HG02885 (cell line): Measurements from ENCODE around the gene IL1RAPL1.

Source experiments
- ATAC-seq: cut with Tn5 transposase; IDR thresholded peaks from one replicate; pipeline ENCODE4 v1.9.1; 2021; ENCODE audit warnings: mild to moderate bottlenecking; ENCODE audit not compliant: unreplicated experiment, poor library complexity

IL1RAPL1 gene

GRCh38 chrX:29665532-29665931, 1078.3 kb downstream of the IL1RAPL1 start:
- ATAC-seq = no peak

GRCh38 chrX:29666366-29666765, 1079.1 kb downstream of the IL1RAPL1 start:
- no peak for ATAC-seq

- ATAC-seq = no peak
Measured at GRCh38 chrX:29671421-29671820, 1084.2 kb downstream of the IL1RAPL1 start.

GRCh38 chrX:29687687-29688086, 1100.4 kb downstream of the IL1RAPL1 start:
- no peak for ATAC-seq

GRCh38 chrX:29690061-29690460, 1102.8 kb downstream of the IL1RAPL1 start:
- no peak for ATAC-seq

- ATAC-seq = no peak
Measured at GRCh38 chrX:29691044-29691443, 1103.8 kb downstream of the IL1RAPL1 start.

- no peak for ATAC-seq
Measured at GRCh38 chrX:29693912-29694311, 1106.7 kb downstream of the IL1RAPL1 start.

GRCh38 chrX:29699239-29699638, 1112.0 kb downstream of the IL1RAPL1 start:
- ATAC-seq = no peak

GRCh38 chrX:29707088-29707487, 1119.8 kb downstream of the IL1RAPL1 start:
- no peak for ATAC-seq

GRCh38 chrX:29721152-29721551, 1133.9 kb downstream of the IL1RAPL1 start:
- no peak for ATAC-seq

- peak; percentile 59 for ATAC-seq
Measured at GRCh38 chrX:29724316-29724715, 1137.1 kb downstream of the IL1RAPL1 start.

- no peak for ATAC-seq
Measured at GRCh38 chrX:29726811-29727210, 1139.6 kb downstream of the IL1RAPL1 start.

GRCh38 chrX:29728639-29729038, 1141.4 kb downstream of the IL1RAPL1 start:
- ATAC-seq = no peak

- no peak for ATAC-seq
Measured at GRCh38 chrX:29744966-29745365, 1157.7 kb downstream of the IL1RAPL1 start.

- ATAC-seq = no peak
Measured at GRCh38 chrX:29746326-29746725, 1159.1 kb downstream of the IL1RAPL1 start.

GRCh38 chrX:29762006-29762405, 1174.8 kb downstream of the IL1RAPL1 start:
- ATAC-seq = no peak

- ATAC-seq = no peak
Measured at GRCh38 chrX:29775890-29776289, 1188.6 kb downstream of the IL1RAPL1 start.

- ATAC-seq = no peak
Measured at GRCh38 chrX:29787656-29788055, 1200.4 kb downstream of the IL1RAPL1 start.

- ATAC-seq = no peak
Measured at GRCh38 chrX:29788991-29789699, 1201.9 kb downstream of the IL1RAPL1 start.

- no peak for ATAC-seq
Measured at GRCh38 chrX:29792335-29792734, 1205.1 kb downstream of the IL1RAPL1 start.

- no peak for ATAC-seq
Measured at GRCh38 chrX:29797156-29797555, 1209.9 kb downstream of the IL1RAPL1 start.

- ATAC-seq = no peak
Measured at GRCh38 chrX:29798469-29798868, 1211.2 kb downstream of the IL1RAPL1 start.
